ENCODE measurements around the gene SOAT2.
"Not testable (repeated sequence)": the region's sequence is repeated elsewhere in the genome, so short reads cannot be mapped to it uniquely, and the experiment has no call there.

Gene SOAT2

DNA sequence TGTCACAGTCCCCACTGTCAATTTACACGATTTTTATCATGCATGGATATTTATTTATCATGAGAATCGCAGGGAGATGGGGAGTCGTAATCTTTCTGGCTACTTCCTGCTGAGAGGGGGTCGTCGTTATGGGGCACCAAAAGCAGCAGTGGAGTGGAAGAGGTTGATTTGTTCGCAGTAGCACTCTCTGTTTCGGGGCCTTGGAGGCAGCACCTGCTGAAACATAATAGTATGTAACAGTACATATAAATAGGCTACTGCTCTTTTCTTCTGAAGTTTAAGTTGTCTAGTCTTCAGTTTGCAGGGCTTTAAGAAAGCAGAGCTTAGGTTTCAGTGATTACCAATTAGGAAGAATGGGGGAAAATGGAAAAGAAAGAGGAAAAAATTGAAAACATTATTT is 3.8 kb downstream of the SOAT2 start:
- DNase-seq, result no peak

GRCh38 chr12:53112431-53112830 is 9.1 kb downstream of the SOAT2 start:
- DNase-seq, result not testable (repeated sequence)

DNA sequence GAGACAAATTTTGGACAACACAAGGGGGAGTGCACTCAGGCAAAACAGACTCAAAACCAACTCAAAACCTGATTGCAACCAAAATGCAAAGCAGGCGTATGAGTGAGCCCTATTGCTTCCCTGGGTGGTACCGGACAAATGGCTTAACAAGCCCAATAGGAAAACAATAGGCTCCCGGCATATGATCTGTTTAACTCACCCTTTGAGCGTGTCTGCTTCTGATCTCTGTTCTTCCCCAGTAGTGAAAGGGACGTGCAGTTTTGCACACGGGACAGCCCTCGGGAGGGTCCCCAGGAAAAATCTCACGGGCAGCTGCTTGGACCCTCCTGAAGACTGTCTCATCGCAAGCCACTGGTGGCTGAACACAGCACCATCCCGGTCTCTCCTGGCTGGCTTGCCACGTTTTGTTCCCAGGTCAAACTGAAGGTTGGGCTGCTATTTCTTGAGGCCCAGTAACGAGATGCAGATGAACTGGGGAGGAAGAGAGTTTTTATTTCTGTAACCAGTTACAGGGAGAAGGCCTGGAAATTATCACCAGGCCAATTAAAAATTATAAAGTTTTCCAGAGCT is 9.9 kb downstream of the SOAT2 start:
- no peak for DNase-seq

DNA sequence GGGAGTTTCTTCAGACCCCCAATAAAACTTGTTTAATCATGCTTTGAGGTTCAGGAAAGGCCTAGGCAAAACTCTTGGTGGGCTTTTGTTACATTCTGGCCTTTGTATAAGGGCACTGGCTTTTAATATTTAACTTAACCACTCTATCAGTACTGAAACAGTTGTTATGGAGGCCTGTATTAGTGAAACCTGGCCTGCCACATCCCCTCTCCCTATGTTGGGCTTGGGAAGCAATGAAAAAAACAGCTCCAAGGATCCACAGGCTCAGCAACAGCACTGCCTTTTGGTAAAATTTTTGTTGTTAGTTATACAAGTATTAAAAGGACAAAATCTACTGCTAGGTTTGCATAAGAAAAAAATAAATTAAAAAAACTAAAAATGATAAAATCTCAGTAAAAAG is 10.7 kb downstream of the SOAT2 start:
- no peak for DNase-seq

GRCh38 chr12:53115112-53115890 is 12.0 kb downstream of the SOAT2 start:
- no peak for DNase-seq

DNA sequence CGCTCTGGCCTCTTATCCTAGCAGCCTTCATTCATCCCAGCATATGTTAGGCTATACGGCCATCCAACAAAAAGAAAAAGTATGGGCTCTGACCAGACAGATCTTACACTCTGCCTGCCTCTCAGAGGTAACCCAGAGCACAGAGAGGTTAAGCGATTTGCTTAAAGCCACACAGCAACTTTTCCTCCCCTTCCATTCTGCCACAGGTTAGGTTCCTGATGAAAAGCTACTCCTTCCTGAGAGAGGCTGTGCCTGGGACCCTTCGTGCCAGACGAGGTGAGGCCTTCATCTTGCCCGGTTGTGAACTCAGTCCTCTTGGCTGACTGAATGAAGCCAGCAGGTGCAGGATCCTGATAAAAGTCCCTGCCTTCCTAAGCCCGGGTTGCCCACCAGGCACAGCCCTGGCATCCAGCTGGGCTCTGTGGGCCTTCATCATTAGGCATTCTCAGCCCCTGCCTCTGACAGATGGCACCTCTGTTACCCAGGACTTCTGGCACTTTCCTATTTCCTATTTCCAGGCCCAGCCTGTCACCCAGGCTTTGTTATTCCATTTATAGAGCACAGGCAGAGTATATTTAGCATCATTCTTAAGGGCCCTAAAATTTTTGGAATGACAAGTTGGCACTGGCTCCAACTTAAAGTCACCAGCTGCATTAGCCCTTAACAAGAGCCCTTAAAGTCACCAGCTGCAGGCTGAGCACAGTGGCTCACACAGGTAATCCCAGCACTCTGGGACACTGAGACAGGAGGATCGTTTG is 12.8 kb downstream of the SOAT2 start:
- peak; percentile 70 for DNase-seq

DNA sequence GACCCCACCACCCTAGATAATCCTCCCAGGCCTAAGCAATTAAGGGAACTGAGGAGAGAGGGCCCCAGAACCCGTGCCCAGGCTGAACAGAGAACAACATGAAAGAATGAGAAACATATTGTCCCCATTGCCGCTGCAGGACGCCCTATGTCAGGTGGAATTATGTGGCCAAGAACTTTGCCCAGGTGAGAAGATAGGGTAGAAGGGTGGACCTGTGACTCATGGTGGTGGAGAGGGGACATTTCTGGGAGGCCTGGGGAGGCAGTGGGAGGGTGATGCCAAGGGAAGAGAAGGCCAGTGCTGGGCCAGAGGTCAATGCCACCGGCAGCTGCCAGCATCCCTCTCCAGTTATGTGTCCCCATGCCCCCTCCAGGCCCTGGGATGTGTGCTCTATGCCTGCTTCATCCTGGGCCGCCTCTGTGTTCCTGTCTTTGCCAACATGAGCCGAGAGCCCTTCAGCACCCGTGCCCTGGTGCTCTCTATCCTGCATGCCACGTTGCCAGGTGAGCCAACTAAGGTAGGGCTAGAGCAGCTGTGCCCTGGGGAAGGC is 15.5 kb downstream of the SOAT2 start:
- DNase-seq, result no peak

GRCh38 chr12:53120685-53121525 is 17.6 kb downstream of the SOAT2 start:
- no peak for DNase-seq

GRCh38 chr12:53122961-53123468 is 19.7 kb downstream of the SOAT2 start:
- peak; percentile 5 for DNase-seq

- DNase-seq, result no peak
Observed at GRCh38 chr12:53123578-53124351, 20.5 kb downstream of the SOAT2 start.

GRCh38 chr12:53124352-53124723 is 21.1 kb downstream of the SOAT2 start:
- no peak for DNase-seq

DNA sequence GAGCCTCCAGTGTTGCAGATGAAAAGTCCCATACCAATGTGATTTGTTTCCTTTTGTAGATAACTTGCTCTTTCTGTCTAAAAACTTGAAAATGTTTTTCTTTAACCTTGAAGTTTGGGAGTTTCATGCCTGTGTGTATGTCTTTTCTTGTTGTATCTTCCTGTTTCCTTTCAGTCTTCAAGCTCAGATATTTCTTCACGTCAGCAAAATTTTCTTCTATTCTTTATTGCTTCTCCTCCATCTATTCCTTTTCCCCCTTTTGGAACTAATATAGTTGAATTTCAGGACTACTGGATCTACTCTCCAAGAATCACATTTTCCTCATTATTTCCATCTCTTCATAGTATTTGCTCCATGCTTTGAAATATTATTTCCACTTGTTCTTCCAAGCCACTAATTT is 23.9 kb downstream of the SOAT2 start:
- no peak for DNase-seq

GRCh38 chr12:53128780-53129569 is 25.7 kb downstream of the SOAT2 start:
- DNase-seq, result no peak

DNA sequence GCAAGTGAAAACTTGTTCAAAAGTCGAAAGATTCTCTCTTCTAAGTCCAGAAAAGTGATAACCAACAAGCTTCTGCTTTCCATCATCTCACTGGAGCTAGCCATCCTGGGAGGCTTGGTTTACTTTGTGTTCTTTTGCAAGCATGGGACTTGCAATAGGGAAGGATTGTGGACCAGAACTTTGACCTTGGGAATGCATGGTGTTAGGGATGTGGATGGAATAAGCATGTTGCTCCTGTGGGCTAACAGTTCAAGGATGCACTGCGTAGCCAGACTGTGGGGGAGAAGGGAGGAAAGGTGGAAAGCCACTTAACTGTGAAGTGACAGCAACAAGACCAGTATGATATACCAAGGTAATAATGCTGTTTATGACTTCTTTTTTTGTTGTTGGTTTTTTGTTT is 28.6 kb downstream of the SOAT2 start:
- no peak for DNase-seq

GRCh38 chr12:53133722-53134121 is 30.4 kb downstream of the SOAT2 start:
- no peak for DNase-seq

GRCh38 chr12:53143355-53143754 is 40.1 kb downstream of the SOAT2 start:
- no peak for DNase-seq

GRCh38 chr12:53145383-53146260 is 42.3 kb downstream of the SOAT2 start:
- no peak for DNase-seq

GRCh38 chr12:53147181-53147580 is 43.9 kb downstream of the SOAT2 start:
- no peak for DNase-seq

- no peak for DNase-seq
Observed at GRCh38 chr12:53147653-53148052, 44.4 kb downstream of the SOAT2 start.

GRCh38 chr12:53151039-53151438 is 47.8 kb downstream of the SOAT2 start:
- DNase-seq, result no peak

Data from DMS79 (cell line).